K562 (cell line): ENCODE results near the gene NDFIP1. TPM values are rescaled to one million over a fixed set of nuclear protein-coding genes. Genes with fewer than 3 reads are reported as not detected.
A peak's percentile ranks its signal among the peaks of the same experiment; 100 is the strongest.

ENCODE experiments used
- ATAC-seq: fragments of 200-7000 bp; cut with Tn5 transposase; 3 replicates; pipeline ENCODE4 v1.9.1; 2020; ENCODE audit warnings: moderate library complexity
- BruUV-seq: library from RNA; stranded (reverse); fragments of 400-500 nt; replicated peaks from 2 replicates; lab custom pipeline; 2021; lab: Mats Ljungman, UMichigan
- CTCF ChIA-PET: fragments of 300-600 bp; formaldehyde crosslinking; extraction: SDS; loops from one replicate; lab custom pipeline; 2021; ENCODE audit warnings: low intra/inter-chr PET ratio; lab: Yijun Ruan, JAX
- POLR2A ChIA-PET: fragments of 300-600, 350-650 bp; sonication (Branson Sonifier 250); formaldehyde crosslinking; extraction: SDS; loops from one replicate; lab custom pipeline; 2021; ENCODE audit warnings: antibody characterized with exemption, inconsistent platforms; lab: Yijun Ruan, JAX
- DNase-seq, 4 experiments: peaks; one replicate each; pipeline versions ENCODE4 v3.0.0 to v3.0.0-alpha.2; 2011 to 2018; ENCODE audit warnings: low spot score in 3 of 4, mixed read lengths in 3 of 4; ENCODE audit errors: extremely low read depth in 1 of 4
- FAIRE-seq: peaks from 2 replicates; lab custom pipeline; 2011; peaks lifted over from hg19 to GRCh38; lab: Jason Lieb, UNC
- H2AFZ ChIP-seq: 2 replicates; pipeline ENCODE4 v1.6.0; 2011; ENCODE audit warnings: low read depth, low read length, control low read depth, inconsistent platforms
- H3K27ac ChIP-seq: fragments of 200-600 bp; 3 replicates; pipeline ENCODE4 v1.8.0; 2011; ENCODE audit warnings: low read depth, mild to moderate bottlenecking, control low read depth, inconsistent platforms, low read length, moderate library complexity, mixed read lengths; ENCODE audit errors: extremely low read depth
- H3K27me3 ChIP-seq, 2 experiments: fragments of 300-600 bp in 1 of 2; 2 replicates in 1 of 2; 3 replicates in 1 of 2; pipeline versions ENCODE4 v1.6.0 to v1.8.0; 2011; ENCODE audit warnings: inconsistent platforms in 2 of 2, low read length in 2 of 2, mild to moderate bottlenecking in 1 of 2, mixed read lengths in 1 of 2, moderate library complexity in 1 of 2; ENCODE audit not compliant: control insufficient read depth in 2 of 2, insufficient read depth in 2 of 2
- H3K36me3 ChIP-seq: fragments of 300-600 bp; 3 replicates; pipeline ENCODE4 v1.8.0; 2011; ENCODE audit warnings: mild to moderate bottlenecking, low read length, inconsistent platforms; ENCODE audit not compliant: control insufficient read depth, insufficient read depth
- H3K4me1 ChIP-seq, 2 experiments: fragments of 200-600 bp in 1 of 2; replicated peaks in 1 of 2; 2 replicates in 1 of 2; 3 replicates in 1 of 2; pipeline versions ENCODE4 v1.5.1 to v1.8.0; 2011; ENCODE audit warnings: inconsistent platforms in 2 of 2, low read length in 2 of 2, mild to moderate bottlenecking in 1 of 2, mixed read lengths in 1 of 2, moderate library complexity in 1 of 2; ENCODE audit not compliant: control insufficient read depth in 2 of 2, insufficient read depth in 2 of 2
- H3K4me2 ChIP-seq: 2 replicates; pipeline ENCODE4 v1.6.1; 2011; ENCODE audit warnings: low read length, control low read depth, inconsistent platforms, mixed read lengths; ENCODE audit not compliant: insufficient read depth
- H3K4me3 ChIP-seq: fragments of 200-600 bp; sonication (generic), shearing (Covaris generic); 2 replicates; pipeline ENCODE4 v1.5.1; 2016; ENCODE audit warnings: control low read depth, inconsistent platforms
- H3K79me2 ChIP-seq: fragments of 200-600 bp; 3 replicates; pipeline ENCODE4 v1.8.0; 2011; ENCODE audit warnings: low read length, inconsistent platforms; ENCODE audit not compliant: control insufficient read depth, insufficient read depth
- H3K9ac ChIP-seq, 2 experiments: 2 replicates each; pipeline versions ENCODE4 v1.6.0 to v1.6.1; 2011; ENCODE audit warnings: low read depth in 2 of 2, low read length in 2 of 2, control low read depth in 1 of 2, inconsistent platforms in 1 of 2, mild to moderate bottlenecking in 1 of 2, mixed read lengths in 1 of 2; ENCODE audit not compliant: insufficient read depth in 1 of 2
- H3K9me1 ChIP-seq: one replicate; pipeline ENCODE4 v1.6.0; 2011; ENCODE audit warnings: inconsistent platforms, mild to moderate bottlenecking, low read length, moderate library complexity; ENCODE audit not compliant: control insufficient read depth, insufficient read depth
- H3K9me3 ChIP-seq: replicated peaks from 2 replicates; pipeline ENCODE4 v1.5.1; 2011; ENCODE audit warnings: low read depth, low read length, inconsistent platforms; ENCODE audit not compliant: control insufficient read depth, insufficient read depth
- H4K20me1 ChIP-seq: replicated peaks from 2 replicates; pipeline ENCODE4 v1.6.1; 2011; ENCODE audit warnings: low read length, inconsistent platforms, mixed read lengths; ENCODE audit not compliant: control insufficient read depth, insufficient read depth
- FOS ChIP-seq: IDR thresholded peaks from 3 replicates; pipeline ENCODE4 v1.6.1; 2011; ENCODE audit not compliant: insufficient read length; ENCODE audit errors: extremely low read depth
- HDAC8 ChIP-seq: fragments of 450-650 bp; IDR thresholded peaks from 2 replicates; pipeline ENCODE4 v1.6.1; 2016; ENCODE audit warnings: mild to moderate bottlenecking, missing genetic modification characterization, moderate library complexity, missing compliant biosample characterization
- KDM4B ChIP-seq, 2 experiments: fragments of 450-650 bp in 1 of 2; sonication (generic) in 1 of 2; IDR thresholded peaks; 2 replicates each; pipeline ENCODE4 v1.6.1; 2016 to 2017; ENCODE audit warnings: borderline replicate concordance in 2 of 2, antibody characterized with exemption in 1 of 2, low read depth in 1 of 2, mild to moderate bottlenecking in 1 of 2
- NFIC ChIP-seq: fragments of 450-650 bp; IDR thresholded peaks from 2 replicates; pipeline ENCODE4 v1.6.1; 2017; ENCODE audit warnings: mild to moderate bottlenecking, inconsistent platforms
- RAD21 ChIP-seq, 2 experiments: fragments of 250-450 bp in 1 of 2; fragments of 450-650 bp in 1 of 2; sonication (Bioruptor Pico) in 1 of 2; formaldehyde crosslinking in 1 of 2; IDR thresholded peaks in 1 of 2; conservative IDR thresholded peaks in 1 of 2; 2 replicates each; pipeline versions ENCODE4 v1.4.0 to v1.8.0; 2020 to 2022; ENCODE audit warnings: mild to moderate bottlenecking in 2 of 2, moderate library complexity in 1 of 2
- STAT5A ChIP-seq: IDR thresholded peaks from 2 replicates; pipeline ENCODE4 v1.6.1; 2012; ENCODE audit warnings: low read length, inconsistent platforms, borderline replicate concordance
- ZNF347 ChIP-seq: fragments of 450-650 bp; formaldehyde crosslinking; IDR thresholded peaks from 2 replicates; pipeline ENCODE4 v1.4.0; 2020; ENCODE audit warnings: low read depth, mild to moderate bottlenecking, moderate library complexity
- ZNF444 ChIP-seq: fragments of 250-450 bp; sonication (Bioruptor Pico); IDR thresholded peaks from 2 replicates; pipeline ENCODE4 v1.4.0; 2020; ENCODE audit warnings: mild to moderate bottlenecking, moderate library complexity
- whole genome bisulfite sequencing: fragments of 100-300 bp; shearing (Covaris generic); methylation state at CpG from one replicate; pipeline ENCODE4 v1.1.6; 2016; ENCODE audit warnings: low coverage, mixed read lengths; ENCODE audit not compliant: insufficient coverage; ENCODE audit errors: missing lambda C conversion rate; 5-methylcytosine and 5-hydroxymethylcytosine counted together
- in situ Hi-C: fragments of 300-500 bp; cut with MboI; formaldehyde crosslinking; loops from 4 replicates; pipeline ENCODE4 v1.15.0; 2018; ENCODE audit warnings: inconsistent platforms, mixed read lengths
- intact Hi-C: fragments of 100-400 bp; cut with micrococcal nuclease; formaldehyde crosslinking; loops from 2 replicates; pipeline ENCODE4 v1.14.2; 2022
- polyA plus RNA-seq, 8 experiments: library from polyadenylated mRNA; depleted of rRNA in 4 of 8; stranded (reverse) in 5 of 8; unstranded in 3 of 8; fragments of >200 nt; fragmentation: Nextera tagmentation in 2 of 8; fragmentation: Illumina TruSeq in 1 of 8; extraction: Ambion mirVana in 2 of 8; extraction: Trizol in 1 of 8; gene quantifications; 2 replicates each; pipeline versions ENCODE4 v1.2.1 to v1.2.3, GENCODE V29; 2011 to 2014; ENCODE audit warnings: inconsistent platforms in 1 of 8, missing spikeins in 1 of 8
- total RNA-seq, 7 experiments: library from RNA; depleted of rRNA in 6 of 7; stranded (reverse); fragments of >200 nt in 6 of 7; fragmentation: Illumina TruSeq in 2 of 7; extraction: Trizol in 2 of 7; gene quantifications; 2 replicates each; pipeline versions ENCODE4 v1.2.1 to v1.2.3, GENCODE V29; 2011 to 2021; ENCODE audit warnings: low replicate concordance in 1 of 7
- TF ChIP-seq, protein P1 (sequence below), 3 experiments: IDR thresholded peaks in 2 of 3; conservative IDR thresholded peaks in 1 of 3; 2 replicates each; pipeline ENCODE4 v1.5.1; 2011 to 2012; ENCODE audit warnings: low read length in 3 of 3, mild to moderate bottlenecking in 3 of 3, control low read depth in 2 of 3, improper control_type of control experiment in 1 of 3, inconsistent platforms in 1 of 3, low read depth in 1 of 3, mixed read lengths in 1 of 3, moderate library complexity in 1 of 3; ENCODE audit not compliant: insufficient read depth in 2 of 3
- TF ChIP-seq, protein P2 (sequence below): fragments of 450-650 bp; conservative IDR thresholded peaks from 2 replicates; pipeline ENCODE4 v1.6.1; 2016; ENCODE audit warnings: missing genetic modification characterization, low read depth, mild to moderate bottlenecking, missing compliant biosample characterization, moderate library complexity

The NDFIP1 gene
- total and polyA plus RNA-seq, 9 of the 15 experiments (the other 6 are each of a cell fraction or from before 2014, with no cell fraction given): 5.3 to 37.5 (median 31.9) TPM

- Histone ChIP-seq H4K20me1 (no peaks in the 10 kb centered on the region), H3K27ac (no peak overlapping the region), H3K9me3 (no peaks in the 10 kb centered on the region), H3K27me3 (no peaks in the 10 kb centered on the region), H2AFZ (no peak overlapping the region), H3K9me1 (no peaks in the 10 kb centered on the region), H3K4me3 (no peak overlapping the region), H3K4me2 (no peak overlapping the region), H3K79me2 (no peaks in the 10 kb centered on the region), H3K9ac (no peak overlapping the region), H3K4me1 (no peaks in the 10 kb centered on the region), H3K36me3 (peaks cover 54% of the 10 kb centered on the region)
- intact Hi-C loops (loop anchor here (10.0 kb wide), 1 partner anchor 485 kb away; no protein-coding TSS in a partner anchor), in situ Hi-C loops (loop anchor here (25.0 kb wide), 1 partner anchor 937 kb away; the partner anchor contains the start of genes PCDHB12, PCDHB13 and PCDHB14)
- POLR2A ChIA-PET: interaction anchor here (0.6 to 0.8 kb wide), 2 partner anchors 79 to 1968 kb away, joined by 3 read pairs; no protein-coding TSS in a partner anchor
- CTCF ChIA-PET: no interaction called here
- FAIRE-seq (no peak), DNase-seq (no peak), ATAC-seq (no peak)
- TF ChIP-seq KDM4B (IDR thresholded peaks at IDR 0.05; ENCODE audit: borderline replicate concordance in 2 of 2, low read depth in 1 of 2): no peak
- TF ChIP-seq NFIC: no peak
- TF ChIP-seq STAT5A: no peak
- peak in 1 of 2 experiments; percentile 21; a peak in 1 of 4 replicates for TF ChIP-seq RAD21 (CRISPR knock-in tag; conservative IDR thresholded peaks at IDR 0.05 in 1 of 2, IDR thresholded peaks at IDR 0.05 in 1 of 2)
- TF ChIP-seq ZNF347 (CRISPR knock-in tag): no peak
- TF ChIP-seq ZNF444 (CRISPR knock-in tag): no peak
- no peak for TF ChIP-seq HDAC8
- TF ChIP-seq FOS: no peak
- TF ChIP-seq, protein P1, sequence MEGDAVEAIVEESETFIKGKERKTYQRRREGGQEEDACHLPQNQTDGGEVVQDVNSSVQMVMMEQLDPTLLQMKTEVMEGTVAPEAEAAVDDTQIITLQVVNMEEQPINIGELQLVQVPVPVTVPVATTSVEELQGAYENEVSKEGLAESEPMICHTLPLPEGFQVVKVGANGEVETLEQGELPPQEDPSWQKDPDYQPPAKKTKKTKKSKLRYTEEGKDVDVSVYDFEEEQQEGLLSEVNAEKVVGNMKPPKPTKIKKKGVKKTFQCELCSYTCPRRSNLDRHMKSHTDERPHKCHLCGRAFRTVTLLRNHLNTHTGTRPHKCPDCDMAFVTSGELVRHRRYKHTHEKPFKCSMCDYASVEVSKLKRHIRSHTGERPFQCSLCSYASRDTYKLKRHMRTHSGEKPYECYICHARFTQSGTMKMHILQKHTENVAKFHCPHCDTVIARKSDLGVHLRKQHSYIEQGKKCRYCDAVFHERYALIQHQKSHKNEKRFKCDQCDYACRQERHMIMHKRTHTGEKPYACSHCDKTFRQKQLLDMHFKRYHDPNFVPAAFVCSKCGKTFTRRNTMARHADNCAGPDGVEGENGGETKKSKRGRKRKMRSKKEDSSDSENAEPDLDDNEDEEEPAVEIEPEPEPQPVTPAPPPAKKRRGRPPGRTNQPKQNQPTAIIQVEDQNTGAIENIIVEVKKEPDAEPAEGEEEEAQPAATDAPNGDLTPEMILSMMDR (IDR thresholded peaks at IDR 0.05 in 2 of 3, conservative IDR thresholded peaks at IDR 0.05 in 1 of 3; ENCODE audit: insufficient read depth in 2 of 3, low read depth in 1 of 3, low read length in 3 of 3): peak in 2 of 3 experiments; percentile 25 to 26; a peak in 2 of 6 replicates
- TF ChIP-seq, protein P2, sequence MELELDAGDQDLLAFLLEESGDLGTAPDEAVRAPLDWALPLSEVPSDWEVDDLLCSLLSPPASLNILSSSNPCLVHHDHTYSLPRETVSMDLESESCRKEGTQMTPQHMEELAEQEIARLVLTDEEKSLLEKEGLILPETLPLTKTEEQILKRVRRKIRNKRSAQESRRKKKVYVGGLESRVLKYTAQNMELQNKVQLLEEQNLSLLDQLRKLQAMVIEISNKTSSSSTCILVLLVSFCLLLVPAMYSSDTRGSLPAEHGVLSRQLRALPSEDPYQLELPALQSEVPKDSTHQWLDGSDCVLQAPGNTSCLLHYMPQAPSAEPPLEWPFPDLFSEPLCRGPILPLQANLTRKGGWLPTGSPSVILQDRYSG: no peak
- 89% methylated on average over 1 of the region's 1 CpG for WGBS
- no TSS peak for BruUV-seq
Measured at GRCh38 chr5:142149363-142149762, 40.8 kb downstream of the NDFIP1 start.
